Hepatocyte (in vitro differentiated cells): ENCODE data around the gene PRCD. TPM values are rescaled to one million over a fixed set of nuclear protein-coding genes. Genes with fewer than 3 reads are reported as not detected.
"Not testable (repeated sequence)": the region's sequence is repeated elsewhere in the genome, so short reads cannot be mapped to it uniquely, and the experiment has no call there.

Experiments
- DNase-seq: peaks from one replicate; pipeline ENCODE4 v3.0.0-alpha.2; 2016; ENCODE audit warnings: low spot score
- H2AFZ ChIP-seq: fragments of 200-600 bp; sonication (generic); 2 replicates; pipeline ENCODE4 v1.6.0; 2016; ENCODE audit warnings: antibody characterized with exemption, mild to moderate bottlenecking
- H3K27ac ChIP-seq: fragments of 200-600 bp; sonication (generic); 2 replicates; pipeline ENCODE4 v1.5.1; 2016; ENCODE audit warnings: mild to moderate bottlenecking
- H3K27me3 ChIP-seq: fragments of 200-600 bp; sonication (generic); 2 replicates; pipeline ENCODE4 v1.6.1; 2016
- H3K36me3 ChIP-seq: fragments of 200-600 bp; sonication (generic); replicated peaks from 2 replicates; pipeline ENCODE4 v1.5.1; 2016; ENCODE audit warnings: low read depth; ENCODE audit not compliant: insufficient read depth
- H3K4me1 ChIP-seq: fragments of 200-600 bp; sonication (generic); 2 replicates; pipeline ENCODE4 v1.5.1; 2016; ENCODE audit warnings: mild to moderate bottlenecking, moderate library complexity; ENCODE audit not compliant: insufficient read depth
- H3K4me2 ChIP-seq: fragments of 200-600 bp; sonication (generic); 2 replicates; pipeline ENCODE4 v1.6.0; 2016
- H3K4me3 ChIP-seq: fragments of 200-600 bp; sonication (generic); 2 replicates; pipeline ENCODE4 v1.5.1; 2016; ENCODE audit warnings: mild to moderate bottlenecking
- H3K79me2 ChIP-seq: fragments of 200-600 bp; sonication (generic); 2 replicates; pipeline ENCODE4 v1.6.0; 2017; ENCODE audit warnings: mild to moderate bottlenecking
- H3K9me2 ChIP-seq: fragments of 200-600 bp; sonication (generic); replicated peaks from 2 replicates; pipeline ENCODE4 v1.6.0; 2017; ENCODE audit warnings: mild to moderate bottlenecking; ENCODE audit not compliant: insufficient read depth
- H3K9me3 ChIP-seq: fragments of 200-600 bp; sonication (generic); 2 replicates; pipeline ENCODE4 v1.5.1; 2016; ENCODE audit warnings: low read depth, mild to moderate bottlenecking
- H4K20me1 ChIP-seq: fragments of 200-600 bp; sonication (generic); 2 replicates; pipeline ENCODE4 v1.6.0; 2016; ENCODE audit warnings: mild to moderate bottlenecking; ENCODE audit not compliant: insufficient read depth, poor library complexity, severe bottlenecking
- CTCF ChIP-seq: fragments of 200-600 bp; sonication (generic); IDR thresholded peaks from 2 replicates; pipeline ENCODE4 v1.5.1; 2016; ENCODE audit warnings: antibody characterized with exemption, mild to moderate bottlenecking; ENCODE audit not compliant: poor library complexity
- EZH2 ChIP-seq: fragments of 200-600 bp; sonication (generic); IDR thresholded peaks from 2 replicates; pipeline ENCODE4 v1.6.1; 2016; ENCODE audit warnings: antibody characterized with exemption, mild to moderate bottlenecking, borderline replicate concordance
- EZH2phosphoT487 ChIP-seq: fragments of 200-600 bp; sonication (generic); IDR thresholded peaks from one replicate; pipeline ENCODE4 v1.6.1; 2018; ENCODE audit warnings: antibody characterized with exemption, mild to moderate bottlenecking, low read depth, moderate library complexity; ENCODE audit not compliant: unreplicated experiment, severe bottlenecking
- WGBS: methylation state at CpG from one replicate; pipeline ENCODE4 v1.1.6; 2016; ENCODE audit warnings: low lambda C conversion rate; ENCODE audit errors: missing lambda C conversion rate; 5-methylcytosine and 5-hydroxymethylcytosine counted together
- polyA plus RNA-seq: library from polyadenylated mRNA; unstranded; fragments of >200 nt; fragmentation: Nextera tagmentation; extraction: Ambion mirVana; gene quantifications from 2 replicates; pipeline ENCODE4 v1.2.1, GENCODE V29; 2016
- total RNA-seq: library from RNA; depleted of rRNA; stranded (reverse); fragments of >200 nt; gene quantifications from 2 replicates; pipeline ENCODE4 v1.2.3, GENCODE V29; 2014

Gene PRCD
- total and polyA plus RNA-seq, 2 experiments from 2014 or later = 2.0 to 10.2 TPM

GRCh38 chr17:76561799-76562268 lies 22.0 kb downstream of the PRCD start:
- Histone ChIP-seq H3K36me3 (no peaks in the 10 kb centered on the region), H3K4me3 (no peak overlapping the region), H2AFZ (no peak overlapping the region), H3K27me3 (no peaks in the 10 kb centered on the region), H3K4me1 (peaks cover 30% of the 10 kb centered on the region), H3K9me3 (no peaks in the 10 kb centered on the region), H3K27ac (no peak overlapping the region), H3K79me2 (peaks cover 53% of the 10 kb centered on the region), H4K20me1 (peaks cover 44% of the 10 kb centered on the region), H3K9me2 (no peaks in the 10 kb centered on the region), H3K4me2 (peak overlapping the region; percentile 77)
- DNase-seq = no peak
- WGBS = 83% methylated on average over 5 of the region's 5 CpGs
- TF ChIP-seq EZH2 = no peak
- no peak for TF ChIP-seq EZH2phosphoT487
- no peak for TF ChIP-seq CTCF

GRCh38 chr17:76562734-76563148 lies 22.9 kb downstream of the PRCD start:
- no peak overlapping the region for H2AFZ ChIP-seq
- H3K9me2 ChIP-seq = no peaks in the 10 kb centered on the region
- no peaks in the 10 kb centered on the region for H3K9me3 ChIP-seq
- H3K27ac ChIP-seq = no peak overlapping the region
- DNase-seq = no peak
- H3K27me3 ChIP-seq = no peaks in the 10 kb centered on the region
- H3K4me3 ChIP-seq = no peak overlapping the region
- peaks cover 44% of the 10 kb centered on the region for H4K20me1 ChIP-seq
- no peaks in the 10 kb centered on the region for H3K36me3 ChIP-seq
- H3K4me1 ChIP-seq = peaks cover 30% of the 10 kb centered on the region
- TF ChIP-seq EZH2phosphoT487 = no peak
- TF ChIP-seq CTCF = no peak
- no peak for TF ChIP-seq EZH2
- H3K79me2 ChIP-seq = peaks cover 52% of the 10 kb centered on the region
- 62% methylated on average over 6 of the region's 6 CpGs for WGBS
- no peak overlapping the region for H3K4me2 ChIP-seq

GRCh38 chr17:76563359-76563758 lies 23.5 kb downstream of the PRCD start:
- not testable (repeated sequence) for H2AFZ ChIP-seq, H3K4me2 ChIP-seq, DNase-seq, H3K9me3 ChIP-seq, H3K36me3 ChIP-seq, H3K9me2 ChIP-seq, H3K4me3 ChIP-seq, H3K27ac ChIP-seq, H3K27me3 ChIP-seq
- peaks cover 30% of the 10 kb centered on the region for H3K4me1 ChIP-seq
- WGBS = 85% methylated on average over 2 of the region's 2 CpGs
- H4K20me1 ChIP-seq = peaks cover 44% of the 10 kb centered on the region
- H3K79me2 ChIP-seq = peaks cover 46% of the 10 kb centered on the region

- H3K4me3 ChIP-seq, H3K36me3 ChIP-seq, H3K9me3 ChIP-seq, H3K27me3 ChIP-seq, H3K9me2 ChIP-seq, H2AFZ ChIP-seq, H3K4me2 ChIP-seq: not testable (repeated sequence)
- Histone ChIP-seq H3K4me1 (peaks cover 17% of the 10 kb centered on the region), H3K79me2 (peaks cover 28% of the 10 kb centered on the region), H4K20me1 (peaks cover 28% of the 10 kb centered on the region), H3K27ac (peak overlapping the region; percentile 81)
- 42% methylated on average over 8 of the region's 8 CpGs for WGBS
- peak; percentile 68 for DNase-seq
- TF ChIP-seq EZH2phosphoT487 = peak; percentile 78
Observed at GRCh38 chr17:76564991-76565727, 25.3 kb downstream of the PRCD start.
